Measurements from ENCODE around the gene PCDH9.

PCDH9 gene

GRCh38 chr13:66844933-66845332 lies 385.2 kb downstream of the PCDH9 start:
- no peak for DNase-seq (ENCODE audit: low read depth)
- H3K4me3 ChIP-seq (ENCODE audit: low read length): no peak overlapping the region
- TF ChIP-seq CTCF (IDR thresholded peaks at IDR 0.05; ENCODE audit: insufficient read depth, low read depth, low read length, missing control alignments): no peak

GRCh38 chr13:66842766-66843165 lies 387.4 kb downstream of the PCDH9 start:
- DNase-seq (ENCODE audit: low read depth): no peak
- H3K4me3 ChIP-seq (ENCODE audit: low read length): no peak overlapping the region
- TF ChIP-seq CTCF (IDR thresholded peaks at IDR 0.05; ENCODE audit: insufficient read depth, low read depth, low read length, missing control alignments): no peak

- no peak overlapping the region for H3K4me3 ChIP-seq (ENCODE audit: low read length)
- no peak for DNase-seq (ENCODE audit: low read depth)
- no peak for TF ChIP-seq CTCF (IDR thresholded peaks at IDR 0.05; ENCODE audit: insufficient read depth, low read depth, low read length, missing control alignments)
These were observed 389.5 kb downstream of the PCDH9 start for GRCh38 chr13:66840621-66841020.

GRCh38 chr13:66837246-66837645 lies 392.9 kb downstream of the PCDH9 start:
- no peak for DNase-seq (ENCODE audit: low read depth)
- TF ChIP-seq CTCF (IDR thresholded peaks at IDR 0.05; ENCODE audit: insufficient read depth, low read depth, low read length, missing control alignments): no peak
- H3K4me3 ChIP-seq (ENCODE audit: low read length): no peak overlapping the region

- no peak for TF ChIP-seq CTCF (IDR thresholded peaks at IDR 0.05; ENCODE audit: insufficient read depth, low read depth, low read length, missing control alignments)
- H3K4me3 ChIP-seq (ENCODE audit: low read length): no peak overlapping the region
- no peak for DNase-seq (ENCODE audit: low read depth)
These were observed 395.0 kb downstream of the PCDH9 start for GRCh38 chr13:66835040-66835628.

- no peak overlapping the region for H3K4me3 ChIP-seq (ENCODE audit: low read length)
- peak; percentile 23 for DNase-seq (ENCODE audit: low read depth)
- TF ChIP-seq CTCF (IDR thresholded peaks at IDR 0.05; ENCODE audit: insufficient read depth, low read depth, low read length, missing control alignments): no peak
These were observed 399.0 kb downstream of the PCDH9 start for GRCh38 chr13:66830940-66831716.

GRCh38 chr13:66829803-66830202 lies 400.3 kb downstream of the PCDH9 start:
- TF ChIP-seq CTCF (IDR thresholded peaks at IDR 0.05; ENCODE audit: insufficient read depth, low read depth, low read length, missing control alignments): no peak
- DNase-seq (ENCODE audit: low read depth): no peak
- no peak overlapping the region for H3K4me3 ChIP-seq (ENCODE audit: low read length)

All from epithelial cell of esophagus (primary cell).